GM19372 (cell line): ENCODE data around the gene TKFC.

Experiments
- ATAC-seq: cut with Tn5 transposase; IDR thresholded peaks from one replicate; pipeline ENCODE4 v1.9.1; 2021; ENCODE audit warnings: mild to moderate bottlenecking, low read depth, moderate library complexity; ENCODE audit not compliant: unreplicated experiment

TKFC gene

DNA sequence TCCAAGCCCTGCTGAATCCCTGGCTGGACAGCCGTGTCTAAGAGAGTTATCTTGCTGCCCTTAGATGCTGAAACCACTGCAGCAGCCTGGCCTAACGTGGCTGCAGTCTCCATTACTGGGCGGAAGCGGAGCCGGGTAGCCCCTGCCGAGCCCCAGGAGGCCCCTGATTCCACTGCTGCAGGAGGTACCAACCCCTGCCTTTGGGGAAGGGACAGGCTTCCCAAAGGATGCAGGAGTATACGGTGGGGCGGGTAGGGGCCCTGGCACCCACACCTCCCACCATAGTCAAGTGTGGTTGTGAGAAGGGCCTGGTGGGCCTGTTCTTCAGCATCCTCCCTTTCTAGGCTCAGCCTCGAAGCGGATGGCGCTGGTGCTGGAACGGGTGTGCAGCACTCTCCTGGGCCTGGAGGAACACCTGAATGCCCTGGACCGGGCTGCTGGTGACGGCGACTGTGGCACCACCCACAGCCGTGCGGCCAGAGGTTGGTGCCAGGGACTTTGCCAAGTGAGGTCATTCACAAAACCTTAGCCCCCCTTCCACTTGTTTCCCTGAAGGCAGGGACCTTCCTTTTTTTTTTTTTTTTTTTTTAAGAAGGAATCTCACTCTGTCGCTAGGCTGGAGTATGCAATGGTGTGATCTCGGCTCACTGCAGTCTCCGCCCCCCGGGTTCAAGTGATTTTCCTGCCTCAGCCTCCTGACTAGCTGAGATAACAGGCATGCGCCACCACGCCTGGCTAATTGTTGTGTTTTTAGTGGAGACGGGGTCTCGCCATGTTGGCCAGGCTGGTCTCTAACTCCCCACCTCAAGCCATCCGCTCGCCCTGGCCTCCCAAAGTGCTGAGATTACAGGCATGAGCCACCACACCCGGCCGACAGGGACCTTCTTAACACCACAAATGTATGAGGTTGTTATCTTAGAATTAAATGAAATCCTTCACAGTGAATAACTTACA, 11.0 kb downstream of the TKFC start:
- ATAC-seq = no peak

DNA sequence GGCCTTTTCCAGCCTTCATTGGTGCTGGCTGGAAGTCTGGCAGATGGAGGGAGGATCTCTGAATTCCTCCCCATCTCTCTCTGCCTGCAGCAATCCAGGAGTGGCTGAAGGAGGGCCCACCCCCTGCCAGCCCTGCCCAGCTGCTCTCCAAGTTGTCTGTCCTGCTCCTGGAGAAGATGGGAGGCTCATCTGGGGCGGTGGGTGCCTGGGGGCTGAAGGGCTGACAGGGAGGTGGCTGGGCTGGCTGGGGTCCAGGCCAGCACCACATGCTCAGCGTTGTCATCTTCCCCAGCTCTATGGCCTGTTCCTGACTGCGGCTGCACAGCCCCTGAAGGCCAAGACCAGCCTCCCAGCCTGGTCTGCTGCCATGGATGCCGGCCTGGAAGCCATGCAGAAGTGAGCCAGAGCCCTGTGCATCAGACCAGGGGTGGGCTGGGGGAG, 12.2 kb downstream of the TKFC start:
- ATAC-seq = no peak

DNA sequence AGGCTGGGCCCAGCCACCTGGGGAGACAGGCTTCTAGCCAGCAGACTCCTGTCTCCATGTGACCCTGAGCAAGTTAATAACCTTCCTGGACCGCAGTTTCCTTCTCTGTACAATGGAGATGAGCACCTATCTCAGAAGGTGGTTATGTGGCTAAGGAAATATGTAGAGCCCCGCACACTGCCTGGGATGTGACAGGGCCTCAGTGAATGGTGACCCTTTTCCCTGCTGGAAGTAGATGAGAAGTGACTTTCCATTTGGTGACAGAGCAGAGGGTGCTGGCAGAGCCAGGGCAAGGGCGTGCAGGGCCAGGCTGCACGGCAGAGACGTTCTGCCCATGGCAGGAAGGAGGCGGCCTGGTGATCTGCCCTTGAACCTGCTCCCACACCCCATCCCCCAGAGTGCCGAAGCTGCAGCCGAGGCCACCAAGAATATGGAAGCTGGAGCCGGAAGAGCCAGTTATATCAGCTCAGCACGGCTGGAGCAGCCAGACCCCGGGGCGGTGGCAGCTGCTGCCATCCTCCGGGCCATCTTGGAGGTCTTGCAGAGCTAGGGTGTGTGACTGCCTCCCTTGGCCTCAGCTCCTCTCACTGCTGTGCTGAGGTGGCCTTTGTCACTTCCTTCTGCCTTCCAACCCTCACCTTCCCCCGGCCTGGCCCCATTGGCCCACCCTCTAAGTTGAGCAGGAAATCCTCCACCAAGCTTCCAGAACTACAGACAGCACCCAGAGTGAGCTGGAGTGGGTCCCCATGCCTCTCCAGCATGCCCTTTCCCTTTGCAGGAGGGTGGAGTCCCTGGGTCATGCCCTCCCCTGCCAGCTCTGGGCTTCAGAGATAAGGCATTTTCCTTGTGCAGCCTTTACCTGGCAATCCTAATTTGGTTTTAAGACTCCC, 13.2 kb downstream of the TKFC start:
- no peak for ATAC-seq

DNA sequence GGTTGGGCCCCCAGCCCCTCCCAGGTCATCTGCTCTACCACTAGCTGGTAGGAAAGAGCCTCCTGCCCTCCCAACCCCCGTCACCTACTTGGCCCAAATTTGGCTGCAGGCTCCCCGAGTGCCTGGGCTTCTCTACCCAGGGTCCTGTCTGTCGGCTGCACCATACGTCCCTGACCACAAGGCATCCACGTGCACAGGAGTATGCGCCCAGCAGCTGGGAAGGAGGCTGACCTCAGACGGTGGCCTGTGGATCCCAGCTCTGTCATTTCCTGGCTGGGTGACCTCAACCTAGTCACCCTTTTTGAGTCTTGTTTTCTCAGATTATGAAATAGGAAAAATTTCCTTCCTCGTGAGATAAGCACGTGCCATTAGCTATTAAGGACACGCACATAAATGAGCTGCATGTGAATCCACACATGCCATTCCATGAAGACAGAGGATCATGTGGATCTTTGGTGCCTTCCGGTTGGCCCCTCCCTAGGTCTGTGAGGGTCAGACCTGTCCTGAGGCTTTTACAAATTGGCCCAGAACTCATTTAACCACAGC, 15.0 kb downstream of the TKFC start:
- ATAC-seq = no peak

DNA sequence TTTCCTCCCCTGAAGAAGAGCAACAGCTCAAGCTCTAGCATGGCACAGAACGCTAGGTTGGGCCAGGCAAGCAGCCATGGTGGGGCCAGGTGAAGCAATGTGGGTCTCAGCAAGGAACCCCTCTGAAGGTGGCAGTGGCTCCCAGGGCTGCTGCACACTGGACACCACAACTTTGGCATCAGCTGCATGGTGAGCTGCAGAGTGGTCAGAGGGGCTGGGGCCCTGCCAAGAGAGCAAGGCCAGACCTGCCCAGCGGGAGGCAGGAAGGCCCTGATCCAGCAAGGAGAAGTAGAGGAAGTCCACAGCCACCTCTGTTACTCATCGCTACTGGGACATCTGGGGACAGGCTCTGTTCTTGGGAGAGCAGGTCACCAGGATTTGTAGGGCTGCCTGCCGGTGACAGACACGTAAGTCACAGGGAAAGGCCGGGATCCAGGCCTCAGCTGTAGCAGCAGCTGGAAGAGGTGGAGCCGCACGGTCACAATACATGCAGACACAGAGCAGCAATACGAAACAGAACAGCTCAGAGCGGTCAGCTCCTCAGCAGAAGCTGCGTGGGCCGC, 16.2 kb downstream of the TKFC start:
- ATAC-seq = no peak

DNA sequence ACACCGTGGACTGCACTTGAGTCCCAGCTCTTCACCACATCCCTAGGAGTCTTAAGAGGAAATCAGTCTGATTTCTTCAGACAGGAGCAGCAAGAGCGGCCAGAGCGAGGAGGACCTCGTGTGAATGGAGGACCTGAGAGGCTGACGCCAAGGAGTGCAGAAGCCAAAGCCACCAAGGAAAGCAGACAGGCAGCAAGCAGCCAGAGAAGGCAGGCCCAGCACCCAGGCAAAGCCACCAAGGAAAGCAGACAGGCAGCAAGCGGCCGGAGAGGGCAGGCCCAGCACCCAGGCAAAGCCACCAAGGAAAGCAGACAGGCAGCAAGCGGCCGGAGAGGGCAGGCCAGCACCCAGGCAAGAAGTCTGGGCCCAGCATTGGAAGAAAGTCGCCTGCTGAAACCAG, 16.9 kb downstream of the TKFC start:
- no peak for ATAC-seq

DNA sequence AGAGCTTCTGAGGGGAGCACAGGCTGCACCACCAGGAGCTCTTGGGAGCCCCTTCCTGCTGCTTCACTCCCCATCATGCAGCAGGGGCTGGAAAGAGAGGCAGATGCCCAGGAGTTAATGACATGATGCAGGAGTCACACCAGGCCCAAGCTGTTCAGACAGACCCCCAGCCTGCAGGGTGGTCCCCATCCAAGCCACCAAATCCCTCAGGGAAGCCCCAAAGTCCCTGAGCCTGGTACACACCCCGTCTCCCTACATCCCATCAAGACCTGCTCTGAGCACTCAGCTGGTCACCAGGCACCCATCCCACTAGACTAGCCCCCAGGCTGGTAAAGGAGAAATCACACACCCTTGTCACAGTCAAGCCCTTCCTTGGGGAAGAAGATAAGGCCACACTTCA, 17.3 kb downstream of the TKFC start:
- no peak for ATAC-seq

DNA sequence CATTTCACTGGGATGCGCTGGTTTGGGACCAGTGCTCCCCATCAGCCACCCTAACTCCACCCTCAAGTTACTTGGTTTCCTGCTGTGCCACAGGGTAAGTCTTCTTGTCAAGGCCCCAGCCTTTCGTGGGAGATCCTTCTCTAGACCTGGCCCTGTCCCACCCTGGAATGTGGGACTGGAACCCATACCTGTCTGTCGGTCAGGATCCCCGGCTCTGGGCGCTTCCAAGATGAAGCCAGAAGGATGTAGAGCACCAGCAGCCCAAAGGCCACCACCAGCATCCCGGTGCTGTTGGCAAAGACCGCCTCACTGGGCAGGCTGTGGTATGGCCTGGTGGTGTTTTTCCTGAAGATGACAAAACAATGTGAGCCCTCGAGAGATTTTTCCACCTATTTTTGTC, 17.8 kb downstream of the TKFC start:
- ATAC-seq = no peak

DNA sequence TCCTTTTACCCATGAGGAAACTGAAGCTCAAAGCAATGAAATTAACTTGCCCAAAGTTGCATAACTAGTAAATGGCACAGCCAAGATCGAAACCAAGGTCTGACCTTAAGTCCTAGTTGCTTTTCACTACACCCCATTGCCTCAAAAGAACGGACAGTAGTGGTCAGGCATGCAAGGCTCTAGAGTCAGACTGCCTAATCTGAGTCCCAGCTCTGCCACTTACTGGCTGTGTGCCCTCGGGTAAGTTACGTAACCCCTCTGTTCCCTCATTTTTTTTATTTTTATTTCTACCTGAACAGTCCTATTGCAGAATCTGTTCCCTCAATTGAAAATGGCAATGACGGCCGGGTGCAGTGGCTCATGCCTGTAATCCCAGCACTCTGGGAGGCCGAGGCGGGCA, 19.0 kb downstream of the TKFC start:
- no peak for ATAC-seq

DNA sequence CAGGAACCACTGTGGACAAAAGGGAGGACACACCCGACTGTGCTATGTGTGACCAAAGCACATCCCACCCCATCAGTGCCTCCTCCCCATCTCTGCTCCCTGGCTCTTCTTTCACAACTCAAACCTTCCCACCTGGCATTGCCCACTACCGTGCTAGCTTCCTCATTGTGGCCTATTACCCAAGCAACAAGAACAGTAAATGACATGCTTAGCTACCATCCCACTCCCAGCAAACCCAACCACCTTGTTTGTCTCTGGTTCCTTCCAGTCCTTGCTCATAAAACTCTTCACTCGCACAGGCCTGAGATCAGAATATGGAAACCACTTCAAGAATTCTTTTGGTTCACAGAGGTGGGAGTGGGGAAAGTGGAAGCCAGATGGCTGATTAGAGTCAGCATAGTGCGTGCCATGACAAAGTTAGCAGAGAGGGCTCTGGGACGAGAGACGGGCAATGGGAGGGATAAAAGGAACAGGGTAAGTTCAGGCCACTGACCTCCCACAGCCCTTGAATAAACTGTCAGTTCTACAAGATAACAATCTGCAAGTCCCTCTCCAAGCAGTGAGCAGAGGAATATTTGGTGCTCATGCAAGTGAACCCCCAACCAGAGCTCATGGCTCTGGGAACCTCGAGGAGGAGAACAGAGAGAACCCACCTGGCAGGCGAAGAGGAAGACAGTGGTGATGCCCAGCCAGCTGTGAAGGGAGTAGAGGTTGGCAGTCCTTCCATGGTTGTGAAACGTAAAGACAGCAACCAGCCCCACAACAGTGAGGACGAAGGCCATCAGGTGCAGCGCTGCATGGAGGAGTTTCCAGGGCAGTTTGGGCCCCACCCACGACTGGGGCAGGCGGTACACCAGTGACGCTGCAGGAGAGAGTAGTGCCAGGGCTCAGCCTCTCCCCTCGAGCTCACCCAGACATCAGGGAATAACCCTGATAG, 20.4 kb downstream of the TKFC start:
- ATAC-seq = no peak

DNA sequence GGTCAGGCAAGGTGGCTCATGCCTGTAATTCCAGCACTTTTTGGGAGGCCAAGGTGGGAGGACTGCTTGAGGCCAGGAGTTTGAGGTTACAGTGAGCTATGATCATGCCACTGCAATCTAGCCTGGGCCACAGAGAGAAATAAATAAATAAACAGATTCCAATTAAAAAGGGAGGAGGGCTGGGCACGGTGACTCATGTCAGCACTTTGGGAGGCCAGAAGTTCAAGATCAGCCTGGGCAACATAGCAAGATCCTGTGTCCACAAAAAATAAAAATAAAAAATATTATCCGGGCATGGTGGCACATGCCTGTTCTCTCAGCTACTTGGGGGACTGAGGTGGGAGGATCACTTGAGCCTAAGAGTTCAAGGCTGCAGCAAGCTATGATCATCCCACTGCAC, 21.2 kb downstream of the TKFC start:
- no peak for ATAC-seq

DNA sequence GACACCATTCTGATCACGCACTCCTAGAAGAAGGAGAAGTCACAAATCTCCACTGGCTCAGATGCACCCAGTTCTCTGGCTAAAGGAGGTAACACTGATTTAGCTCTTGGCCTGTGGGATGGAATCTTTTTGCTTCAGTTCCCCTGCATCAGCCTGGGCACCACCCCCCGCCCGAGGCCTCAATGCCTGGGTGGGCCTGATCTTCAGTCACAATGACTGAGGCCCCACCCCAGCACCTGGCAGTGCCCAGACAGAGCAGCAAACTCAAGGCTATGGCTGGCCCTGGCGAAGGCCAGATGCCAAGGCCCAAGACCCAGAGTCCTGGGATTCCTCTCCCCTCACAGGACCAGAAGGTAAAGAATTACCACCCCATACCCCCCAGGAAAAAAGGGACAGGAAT, 23.7 kb downstream of the TKFC start:
- ATAC-seq = no peak

DNA sequence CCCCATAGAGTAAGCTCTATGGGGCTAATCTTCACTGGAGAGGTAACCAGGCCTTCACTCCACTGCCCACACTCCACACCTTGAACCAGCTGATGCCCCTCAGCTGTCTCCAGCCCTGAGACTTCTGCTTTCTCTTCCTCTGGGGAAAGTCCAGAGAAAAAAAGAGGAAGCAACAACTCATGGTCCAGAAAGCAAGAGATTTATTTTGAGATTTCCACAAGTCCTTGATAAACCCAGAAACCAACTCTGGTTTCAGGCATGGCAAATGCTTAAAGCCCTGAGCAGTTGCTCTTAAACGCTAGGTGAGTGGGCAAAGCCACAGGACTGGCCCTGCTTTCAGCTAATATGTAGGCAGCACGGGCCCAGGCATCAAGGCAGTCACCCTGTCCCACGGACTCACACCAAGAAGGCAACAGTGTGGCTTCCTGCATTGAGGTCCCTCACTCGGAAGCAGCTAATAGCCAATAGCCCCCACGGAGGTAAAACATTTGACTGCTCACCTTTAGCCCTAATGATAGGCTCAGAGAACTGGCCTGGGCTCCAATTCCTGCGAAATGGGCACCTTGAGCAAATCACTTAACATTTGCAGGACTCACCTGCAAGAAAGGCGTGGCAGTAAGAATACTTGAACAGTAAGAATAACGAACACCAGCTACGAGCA, 24.3 kb downstream of the TKFC start:
- no peak for ATAC-seq

DNA sequence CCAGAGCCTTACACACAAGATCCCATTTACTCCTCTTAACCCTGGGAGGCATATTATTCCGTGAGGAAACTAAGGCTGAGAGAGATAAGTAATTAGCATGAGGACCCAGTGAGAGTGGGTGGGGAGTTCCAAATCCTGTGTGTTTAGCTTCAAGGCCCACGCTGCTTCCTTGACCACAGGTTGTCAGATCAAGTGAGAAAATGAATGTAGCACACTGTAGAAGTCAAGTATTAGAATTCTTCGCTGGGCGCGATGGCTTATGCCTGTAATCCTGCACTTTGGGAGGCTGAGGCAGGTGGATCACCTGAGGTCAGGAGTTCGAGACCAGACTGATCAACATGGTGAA, 24.8 kb downstream of the TKFC start:
- no peak for ATAC-seq

DNA sequence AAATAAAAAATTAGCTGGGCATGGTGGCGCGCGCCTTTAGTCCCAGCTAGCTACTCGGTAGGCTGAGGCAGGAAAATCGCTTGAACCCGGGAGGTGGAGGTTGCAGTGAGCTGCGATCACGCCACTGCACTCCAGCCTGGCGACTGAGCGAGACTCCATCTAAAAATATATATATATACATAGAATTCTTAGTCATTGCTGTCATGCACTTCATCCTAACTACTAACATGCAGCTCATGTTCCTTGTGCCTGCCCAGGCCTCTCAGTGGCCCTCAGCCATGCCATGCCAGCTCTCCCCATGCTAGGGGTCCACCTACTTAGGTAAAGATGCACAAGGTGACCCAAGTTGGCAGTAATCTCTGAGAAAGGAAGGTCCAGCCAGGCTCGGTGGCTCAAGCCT, 25.5 kb downstream of the TKFC start:
- ATAC-seq = no peak

DNA sequence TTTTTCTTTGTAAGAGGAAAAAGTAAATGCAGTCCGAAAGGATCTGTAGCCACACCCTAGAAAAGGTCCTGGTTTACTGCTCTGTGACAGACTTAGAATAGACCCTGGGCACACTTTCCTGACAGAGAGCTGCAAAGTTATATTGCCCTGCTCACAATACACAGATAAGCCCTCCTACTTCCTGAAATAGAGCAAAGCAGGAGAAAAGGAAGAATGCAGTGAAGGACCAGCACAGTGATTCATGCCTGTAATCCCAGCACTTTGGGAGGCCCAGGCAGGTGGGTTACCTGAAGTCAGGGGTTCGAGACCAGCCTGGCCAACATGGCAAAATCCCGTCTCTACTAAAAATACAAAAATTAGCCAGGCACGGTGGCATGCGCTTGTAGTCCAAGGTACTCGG, 26.5 kb downstream of the TKFC start:
- ATAC-seq = no peak

DNA sequence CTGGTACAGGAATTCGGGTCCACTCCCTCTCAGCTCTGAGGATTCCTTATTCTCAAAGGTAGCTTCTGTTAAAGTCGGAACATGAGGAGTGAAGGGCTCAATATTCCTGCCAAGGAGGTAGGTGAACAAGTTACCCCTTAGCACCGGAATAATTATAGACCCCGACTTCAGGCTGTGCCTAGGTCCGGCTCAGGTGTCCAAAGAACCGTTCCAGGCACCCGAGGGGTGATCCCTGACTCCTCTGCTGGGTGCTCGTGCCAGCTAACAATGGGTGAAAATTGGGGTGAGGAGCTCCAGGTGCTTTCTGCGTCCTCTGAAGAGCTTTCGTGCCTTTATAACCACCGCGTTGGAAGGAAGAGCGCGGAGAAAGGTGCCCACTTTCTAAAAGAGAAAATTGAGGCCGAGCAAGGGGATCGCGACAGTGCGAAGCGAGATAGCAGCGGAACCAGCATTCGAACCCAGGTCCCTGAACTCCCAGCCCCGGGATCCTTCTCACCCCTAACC, 28.3 kb downstream of the TKFC start:
- no peak for ATAC-seq

DNA sequence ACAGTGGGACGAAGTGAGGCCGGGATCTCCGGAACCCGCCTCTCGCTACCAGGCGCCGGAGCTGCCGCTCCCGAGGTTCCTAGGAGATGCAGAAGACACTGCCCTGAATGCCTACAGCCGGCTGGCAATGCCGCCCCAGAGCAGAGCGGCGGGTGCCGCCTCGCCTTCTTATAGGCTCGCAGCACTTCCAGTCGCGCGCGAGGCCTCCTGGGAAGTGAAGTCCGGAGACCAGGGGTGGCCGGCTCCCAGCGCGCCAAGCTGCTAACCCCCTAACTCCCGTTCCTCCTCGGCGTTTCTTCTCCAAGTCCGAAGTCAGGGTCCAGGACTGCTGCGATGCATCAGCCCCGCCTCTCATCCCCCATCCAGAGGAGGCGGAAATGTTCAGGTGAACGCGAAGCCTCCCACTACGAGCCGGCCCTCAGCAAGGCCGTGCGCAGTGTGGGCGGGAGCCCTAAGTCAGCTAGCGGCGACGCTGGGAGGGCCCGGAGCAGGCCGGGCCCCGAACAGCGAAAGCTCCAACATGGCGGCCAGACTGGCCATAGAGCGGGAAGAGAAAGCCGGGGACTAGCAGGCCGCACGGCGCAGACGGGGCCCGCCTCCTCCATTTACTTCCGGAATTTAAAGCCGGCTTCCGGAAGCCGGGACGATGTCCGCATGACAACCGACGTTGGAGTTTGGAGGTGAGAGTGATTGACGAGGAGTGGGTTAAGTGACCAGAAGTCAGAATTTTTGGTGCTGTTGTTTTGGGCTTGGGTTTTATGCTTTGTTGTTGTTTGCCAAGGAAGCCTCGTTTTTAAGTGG, 28.9 kb downstream of the TKFC start, which contains the start of the genes CYB561A3 and TMEM138:
TSS of gene CYB561A3 (minus strand) at position 142 of the 801 bp plus-strand sequence. CDS start 5,169 bp downstream, outside the sequence.
TSS of gene TMEM138 (plus strand) at position 634 of the 801 bp plus-strand sequence. CDS start 2,017 bp downstream, outside the sequence.
- ATAC-seq = peak; percentile 83
